SH-SY5Y (cell line): ENCODE data around the gene KIFC3.

ENCODE experiments used
- GATA2 ChIP-seq: IDR thresholded peaks from 2 replicates; pipeline ENCODE4 v1.6.1; 2011; ENCODE audit warnings: mild to moderate bottlenecking, low read depth, low read length
- GATA3 ChIP-seq: IDR thresholded peaks from 2 replicates; pipeline ENCODE4 v1.6.1; 2011; ENCODE audit warnings: low read depth, mild to moderate bottlenecking, low read length, moderate library complexity

GRCh38 chr16:57739756-57740422 is 62.4 kb downstream of the KIFC3 start:
- TF ChIP-seq GATA3 (no peak), GATA2 (no peak)
